Measurements from ENCODE around the gene CYP4F2.
"Not testable (repeated sequence)": the region's sequence is repeated elsewhere in the genome, so short reads cannot be mapped to it uniquely, and the experiment has no call there.

CYP4F2 gene, protein sequence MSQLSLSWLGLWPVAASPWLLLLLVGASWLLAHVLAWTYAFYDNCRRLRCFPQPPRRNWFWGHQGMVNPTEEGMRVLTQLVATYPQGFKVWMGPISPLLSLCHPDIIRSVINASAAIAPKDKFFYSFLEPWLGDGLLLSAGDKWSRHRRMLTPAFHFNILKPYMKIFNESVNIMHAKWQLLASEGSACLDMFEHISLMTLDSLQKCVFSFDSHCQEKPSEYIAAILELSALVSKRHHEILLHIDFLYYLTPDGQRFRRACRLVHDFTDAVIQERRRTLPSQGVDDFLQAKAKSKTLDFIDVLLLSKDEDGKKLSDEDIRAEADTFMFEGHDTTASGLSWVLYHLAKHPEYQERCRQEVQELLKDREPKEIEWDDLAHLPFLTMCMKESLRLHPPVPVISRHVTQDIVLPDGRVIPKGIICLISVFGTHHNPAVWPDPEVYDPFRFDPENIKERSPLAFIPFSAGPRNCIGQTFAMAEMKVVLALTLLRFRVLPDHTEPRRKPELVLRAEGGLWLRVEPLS

GRCh38 chr19:15897738-15898276 lies at the start of gene CYP4F2:
Gene CYP4F2, minus strand, starts transcription at chr19:15898074. Its CDS starts 463 bp downstream, at chr19:15897611.
- no peak for DNase-seq (ENCODE audit: low spot score)

DNA sequence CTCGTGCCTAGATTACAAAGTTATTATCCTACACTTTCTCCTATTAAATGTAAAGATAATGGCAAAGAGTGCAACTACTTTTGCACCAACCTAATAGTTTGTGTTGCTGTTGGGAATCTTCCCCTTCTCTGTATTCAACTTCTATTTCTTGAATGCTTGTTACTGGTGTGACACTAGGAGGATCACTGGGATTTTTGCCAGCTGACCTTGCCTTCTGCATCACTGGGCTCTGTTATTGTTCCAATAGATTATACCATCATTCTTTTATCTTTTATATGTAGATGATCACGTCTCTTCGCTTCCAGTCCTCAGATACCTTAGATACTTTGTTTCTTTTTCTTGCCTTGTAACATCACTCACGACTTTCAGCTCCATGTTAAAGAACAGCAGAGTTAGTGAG lies 47.4 kb upstream of the CYP4F2 start:
- no peak for DNase-seq (ENCODE audit: low spot score)

DNA sequence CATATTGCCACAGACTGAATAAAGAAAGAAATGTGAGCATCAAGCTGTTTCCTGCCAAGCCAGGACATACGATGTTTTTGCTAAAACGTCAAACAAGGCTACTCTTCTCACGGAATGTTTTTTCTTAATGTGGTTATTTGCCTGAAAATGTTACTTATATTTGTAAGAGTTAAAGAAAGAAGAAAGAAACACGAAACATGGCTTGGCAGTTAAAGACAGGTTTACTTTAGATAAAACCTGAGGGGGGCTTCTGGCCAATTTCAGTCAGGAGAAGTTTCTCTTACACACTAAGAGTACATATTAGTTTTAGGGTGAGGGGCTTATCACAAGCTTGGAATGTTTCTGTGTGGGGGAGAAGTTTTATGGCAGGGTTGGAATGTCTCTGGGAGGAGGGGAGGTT lies 46.5 kb upstream of the CYP4F2 start:
- DNase-seq (ENCODE audit: low spot score), result no peak

DNA sequence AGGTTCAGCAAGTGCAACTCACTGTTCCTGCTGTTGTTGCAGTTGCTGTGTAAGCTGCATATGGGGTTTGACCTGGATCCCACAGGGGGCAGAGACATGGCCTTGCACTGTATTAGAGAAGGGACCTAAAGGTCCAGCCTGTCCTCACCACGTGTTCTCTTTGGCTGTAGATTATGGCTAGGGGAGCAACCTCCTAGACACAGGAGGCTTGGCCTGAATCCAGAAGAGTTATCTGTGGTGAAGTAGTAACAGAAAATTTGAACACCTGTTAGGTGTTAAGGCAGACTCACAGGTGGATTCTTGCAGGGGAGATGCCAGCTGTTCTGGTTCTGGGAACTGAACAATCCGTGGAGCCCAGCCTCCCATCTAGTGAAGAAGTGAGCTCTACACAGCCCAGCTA lies 39.9 kb upstream of the CYP4F2 start:
- no peak for DNase-seq (ENCODE audit: low spot score)

DNA sequence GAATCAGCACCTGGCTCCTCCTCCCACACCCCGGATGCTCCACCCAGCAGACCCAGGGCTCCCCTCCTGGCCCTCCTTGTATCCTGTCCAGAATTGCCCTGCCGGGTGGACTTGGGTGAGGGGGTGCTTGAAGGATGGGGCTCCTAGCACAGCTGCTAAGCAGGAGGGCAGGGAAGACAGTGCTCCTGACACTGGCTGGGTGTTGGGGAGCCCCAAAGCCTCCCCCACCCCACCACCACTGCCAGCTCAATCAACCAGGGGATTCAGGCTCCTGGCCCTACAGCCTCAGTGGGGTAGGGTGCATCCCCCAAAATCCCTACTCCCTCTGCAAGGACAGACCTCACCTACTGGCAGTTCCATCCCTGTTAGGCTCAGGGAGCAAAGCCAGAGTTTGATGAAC lies 39.1 kb upstream of the CYP4F2 start:
- no peak for DNase-seq (ENCODE audit: low spot score)

- DNase-seq (ENCODE audit: low spot score), result no peak
Measured at GRCh38 chr19:15936173-15936572, 38.3 kb upstream of the CYP4F2 start.

DNA sequence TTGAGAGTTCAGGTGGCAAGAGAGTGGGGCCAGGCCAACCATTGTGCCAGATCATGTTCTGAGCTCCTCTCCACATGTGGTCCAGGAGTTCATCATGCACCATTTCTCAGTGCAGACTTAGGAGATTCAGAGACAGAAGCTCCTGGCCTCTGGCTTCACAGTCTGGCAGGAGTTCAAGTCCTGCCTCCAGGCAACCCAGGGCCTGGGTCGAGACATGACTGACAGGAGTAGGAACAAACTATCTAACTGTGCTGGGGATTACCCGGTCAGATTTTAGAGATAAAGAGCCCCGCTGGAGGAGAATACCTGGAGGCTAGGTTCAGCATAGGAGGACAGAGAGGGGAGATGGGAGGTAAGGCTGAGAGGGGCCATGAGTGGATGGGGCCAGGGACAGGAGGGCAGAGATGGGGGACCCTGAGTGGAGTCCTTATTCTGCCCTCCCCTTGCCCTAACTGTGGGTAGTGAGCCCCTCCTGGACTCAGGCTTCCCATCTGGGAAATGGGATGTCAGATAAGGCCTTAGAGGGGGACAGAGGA lies 37.4 kb upstream of the CYP4F2 start:
- DNase-seq (ENCODE audit: low spot score), result no peak

DNA sequence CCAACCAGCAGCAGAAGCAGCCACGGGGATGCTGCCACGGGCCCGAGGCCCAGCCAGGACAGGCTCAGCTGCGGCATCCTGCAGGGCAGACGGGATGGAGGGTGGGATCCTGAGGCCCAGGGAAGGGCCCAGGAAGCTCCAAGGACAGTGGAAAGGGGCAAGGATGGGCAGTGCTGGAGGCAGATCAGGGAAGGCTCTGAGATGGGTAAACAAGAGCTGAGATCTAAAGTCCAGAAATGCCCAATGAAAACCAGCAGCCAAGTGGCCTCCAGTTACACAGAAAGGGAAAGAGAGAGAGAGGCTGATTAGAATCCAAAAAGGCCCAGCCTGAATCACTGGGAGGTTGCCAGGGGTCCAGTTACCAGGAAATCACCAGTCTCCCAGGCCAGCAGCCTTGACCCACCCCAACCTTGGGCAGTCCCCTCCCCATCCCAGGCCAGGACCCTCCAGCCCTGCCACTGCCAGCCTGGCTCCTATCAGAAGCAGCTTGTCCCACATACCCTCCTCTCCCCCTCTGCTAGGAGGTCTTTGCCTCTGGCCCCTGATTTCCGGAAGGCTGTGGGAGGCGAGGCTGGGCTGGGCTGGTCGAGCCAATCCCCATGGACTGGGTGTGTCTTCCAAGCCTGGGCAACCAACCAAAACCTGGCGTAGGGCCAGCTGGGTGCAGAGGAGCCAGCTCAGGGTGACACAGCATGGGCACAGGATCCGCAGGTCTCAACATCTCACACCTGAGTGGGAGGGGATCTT lies 36.6 kb upstream of the CYP4F2 start, which contains the start of gene CYP4F11:
TSS of gene CYP4F11 (minus strand) at position 198 of the 747 bp plus-strand sequence. CDS start at position 77, 121 bp downstream.
- DNase-seq (ENCODE audit: low spot score), result peak; percentile 56

DNA sequence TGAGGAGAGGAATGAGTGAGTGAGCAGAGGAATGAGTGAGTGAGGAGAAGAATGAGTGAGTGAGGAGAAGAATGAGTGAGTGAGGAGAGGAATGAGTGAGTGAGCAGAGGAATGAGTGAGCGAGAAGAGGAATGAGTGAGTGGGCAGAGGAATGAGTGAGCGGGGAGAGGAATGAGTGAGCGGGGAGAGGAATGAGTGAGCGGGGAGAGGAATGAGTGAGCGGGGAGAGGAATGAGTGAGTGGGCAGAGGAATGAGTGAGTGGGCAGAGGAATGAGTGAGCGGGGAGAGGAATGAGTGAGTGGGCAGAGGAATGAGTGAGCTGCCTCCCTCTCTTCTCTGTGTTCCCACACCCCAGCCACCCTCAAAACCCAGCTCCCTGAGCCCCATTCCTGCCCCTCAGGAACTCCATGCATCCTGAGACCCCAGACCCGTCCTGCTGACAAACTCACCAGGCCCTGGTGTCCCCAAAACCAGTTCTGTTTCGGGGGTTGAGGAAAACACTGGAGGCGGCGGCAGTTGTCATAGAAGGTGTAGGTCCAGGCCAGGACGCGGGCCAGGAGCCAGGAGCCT lies 36.0 kb upstream of the CYP4F2 start:
- DNase-seq (ENCODE audit: low spot score), result not testable (repeated sequence)

- DNase-seq (ENCODE audit: low spot score), result no peak
Measured at GRCh38 chr19:15928321-15928720, 30.4 kb upstream of the CYP4F2 start.

- DNase-seq (ENCODE audit: low spot score), result no peak
Measured at GRCh38 chr19:15926484-15926883, 28.6 kb upstream of the CYP4F2 start.

- no peak for DNase-seq (ENCODE audit: low spot score)
Measured at GRCh38 chr19:15923702-15924101, 25.8 kb upstream of the CYP4F2 start.

DNA sequence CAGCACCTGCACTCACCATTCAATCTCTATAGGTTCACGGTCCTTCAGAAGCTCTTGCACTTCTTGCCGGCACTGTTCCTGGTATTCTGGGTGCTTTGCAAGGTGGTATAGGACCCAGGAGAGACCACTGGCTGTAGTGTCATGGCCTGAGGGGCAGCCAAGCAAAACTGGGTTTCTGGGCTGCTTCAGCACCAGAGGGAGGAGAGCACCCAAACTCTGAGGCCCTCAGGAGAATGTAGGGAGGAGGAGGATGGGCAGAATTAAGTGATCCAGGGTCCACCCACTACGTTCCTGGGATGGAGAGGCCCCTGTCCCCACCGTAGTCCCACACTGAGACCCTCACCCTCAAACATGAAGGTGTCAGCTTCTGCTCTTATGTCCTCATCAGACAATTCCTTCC lies 24.1 kb upstream of the CYP4F2 start:
- DNase-seq (ENCODE audit: low spot score), result no peak

- no peak for DNase-seq (ENCODE audit: low spot score)
Measured at GRCh38 chr19:15919243-15919642, 21.4 kb upstream of the CYP4F2 start.

GRCh38 chr19:15915109-15915508 lies 17.2 kb upstream of the CYP4F2 start:
- DNase-seq (ENCODE audit: low spot score), result no peak

DNA sequence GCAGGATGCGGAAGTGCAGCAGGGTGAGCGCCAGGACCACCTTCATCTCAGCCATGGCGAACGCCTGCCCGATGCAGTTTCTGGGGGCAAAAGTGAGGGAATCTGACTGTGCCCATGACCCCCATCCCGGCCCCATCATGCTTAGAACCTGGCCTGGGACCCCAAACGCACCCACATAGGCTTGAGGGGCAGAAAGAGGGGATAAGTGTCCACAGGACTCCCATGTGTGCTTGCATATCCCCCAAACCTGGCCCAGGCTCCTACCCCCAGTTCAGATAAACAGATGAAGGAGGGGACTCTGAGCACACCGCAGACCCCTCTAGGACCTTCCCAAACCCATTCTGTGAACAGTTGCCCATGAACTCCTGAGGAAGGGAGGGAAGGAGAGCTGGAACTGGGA lies 16.0 kb upstream of the CYP4F2 start:
- DNase-seq (ENCODE audit: low spot score), result no peak

- no peak for DNase-seq (ENCODE audit: low spot score)
Measured at GRCh38 chr19:15913384-15913783, 15.5 kb upstream of the CYP4F2 start.

DNA sequence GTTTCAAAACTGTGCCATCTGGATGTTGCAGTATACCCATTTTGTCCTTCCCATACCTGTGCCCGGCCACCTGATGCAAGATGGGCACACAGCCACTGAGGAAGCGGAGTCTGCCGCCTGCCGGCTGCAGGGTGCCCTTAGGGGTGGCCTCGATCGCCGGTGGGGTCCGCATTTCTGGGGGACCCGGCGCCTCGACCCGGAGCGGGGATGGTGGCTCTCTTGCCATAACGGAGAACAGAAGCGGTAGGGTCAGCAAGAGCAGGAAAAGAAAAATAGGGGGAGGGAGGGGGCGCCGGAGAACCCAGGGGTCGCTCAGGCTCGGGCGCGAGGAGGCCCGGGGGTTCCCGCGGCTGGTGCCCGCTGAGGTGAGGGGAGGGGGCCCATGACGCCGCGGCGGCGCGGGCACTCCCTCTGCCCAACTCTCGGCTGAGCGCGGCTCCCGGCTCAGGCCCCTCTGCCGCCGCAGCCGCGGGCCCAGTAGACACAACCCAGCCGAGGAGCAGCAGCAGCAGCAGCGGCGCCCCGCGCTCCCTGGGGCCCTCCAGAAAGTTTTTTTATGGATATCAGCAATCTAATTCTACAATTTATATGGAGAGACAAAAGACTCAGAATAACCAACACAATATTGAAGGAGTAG lies 13.8 kb upstream of the CYP4F2 start:
- DNase-seq (ENCODE audit: low spot score), result no peak

GRCh38 chr19:15905026-15905425 lies 7.2 kb upstream of the CYP4F2 start:
- no peak for DNase-seq (ENCODE audit: low spot score)

DNA sequence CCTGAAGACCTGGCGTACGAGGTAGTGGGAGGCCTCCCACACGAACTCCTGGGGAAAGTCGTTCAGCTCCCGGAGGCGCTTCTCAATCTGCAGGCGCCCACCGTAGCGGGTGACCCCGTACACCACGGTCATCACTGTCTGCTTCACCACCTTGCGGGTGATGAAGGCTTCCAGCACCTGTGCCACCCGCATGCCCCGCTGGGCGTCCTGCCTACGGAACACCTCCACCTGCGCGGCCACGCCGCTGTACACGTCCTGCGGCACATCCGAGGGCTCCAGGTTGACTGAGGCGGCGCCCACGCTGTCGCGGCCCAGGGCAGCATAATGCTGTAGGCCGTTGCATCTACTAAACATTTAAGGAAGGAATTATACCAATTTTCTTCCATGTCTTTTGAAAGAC lies 5.0 kb upstream of the CYP4F2 start:
- DNase-seq (ENCODE audit: low spot score), result not testable (repeated sequence)

DNA sequence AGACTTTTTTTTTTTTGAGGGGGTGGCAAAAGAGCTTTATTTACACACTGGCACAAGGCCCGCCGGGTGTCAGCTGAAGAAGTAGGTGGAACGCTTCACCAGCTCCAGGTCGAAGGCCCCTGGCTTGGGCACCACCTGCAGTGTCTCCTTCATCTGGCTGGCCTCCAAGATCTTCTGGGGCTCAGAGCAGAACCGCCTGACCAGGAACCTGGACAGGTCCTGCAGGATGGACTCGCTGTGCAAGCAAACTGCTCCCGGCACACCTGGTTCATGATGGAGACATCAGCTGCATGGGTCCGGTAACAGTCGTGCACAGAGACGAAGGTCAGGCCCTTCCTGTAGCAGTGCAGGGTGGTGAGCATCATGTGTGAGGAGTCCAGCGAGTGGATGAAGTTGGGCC lies 4.4 kb upstream of the CYP4F2 start:
- DNase-seq (ENCODE audit: low spot score), result no peak

DNA sequence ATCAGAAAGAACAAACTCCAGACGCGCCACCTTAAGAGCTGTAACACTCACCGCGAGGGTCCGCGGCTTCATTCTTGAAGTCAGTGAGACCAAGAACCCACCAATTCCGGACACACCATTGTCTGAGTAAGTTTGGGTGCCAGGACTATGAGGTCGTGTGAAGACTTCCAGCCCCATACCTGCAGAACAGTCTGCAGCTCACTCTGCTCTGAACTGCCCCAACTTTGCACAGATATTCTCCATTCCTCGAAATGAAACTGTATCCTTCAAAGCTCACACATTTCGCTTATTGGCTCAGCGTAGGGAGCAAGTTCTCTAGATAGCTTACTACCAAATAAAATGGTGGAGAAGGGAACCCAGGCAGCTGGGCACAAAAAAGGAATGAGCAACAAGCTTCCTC lies 2.6 kb upstream of the CYP4F2 start:
- no peak for DNase-seq (ENCODE audit: low spot score)

Data from NAMALWA (cell line).